Measurements from ENCODE around the gene MTMR1.

MTMR1 gene

GRCh38 chrX:150693725-150694574 is 754 bp downstream of the MTMR1 start:
- peak overlapping the region; percentile 63; the same call in 1 of the 2 replicates for H3K27ac ChIP-seq (ENCODE audit: low read length)
- no peaks in the 10 kb centered on the region for H3K27me3 ChIP-seq (replicated peaks; ENCODE audit: insufficient read depth, low read length)
- H3K36me3 ChIP-seq (replicated peaks; ENCODE audit: insufficient read depth, low read length), result no peaks in the 10 kb centered on the region
- H2AFZ ChIP-seq (ENCODE audit: low read length), result no peak overlapping the region
- H3K4me2 ChIP-seq (ENCODE audit: low read depth, low read length), result peak overlapping the region; percentile 54
- TF ChIP-seq EZH2phosphoT487 (IDR thresholded peaks at IDR 0.05; ENCODE audit: low read length) (no peak), EZH2 (optimal IDR thresholded peaks at IDR 0.05; ENCODE audit: low read depth, low read length) (no peak), CTCF (IDR thresholded peaks at IDR 0.05; ENCODE audit: low read length) (no peak)
- no peaks in the 10 kb centered on the region for H3K9me2 ChIP-seq (replicated peaks; ENCODE audit: insufficient read depth, low read length)
- H3K4me1 ChIP-seq (ENCODE audit: low read length), result peaks cover 23% of the 10 kb centered on the region
- no peaks in the 10 kb centered on the region for H3K9me3 ChIP-seq (replicated peaks; ENCODE audit: insufficient read depth, low read length)
- peak; percentile 87 for DNase-seq
- peak overlapping the region; percentile 55 for H3K4me3 ChIP-seq (ENCODE audit: low read length)
- H3K79me2 ChIP-seq (ENCODE audit: low read length), result peaks cover 44% of the 10 kb centered on the region
- H3K9ac ChIP-seq (ENCODE audit: low read length), result peak overlapping the region; percentile 37; the same call in 1 of the 2 replicates
- 0 out of 2 replicates have a peak, but pooled peaks cover under 1% of the 10 kb centered on the region for H4K20me1 ChIP-seq (ENCODE audit: insufficient read depth, low read length)
- peaks cover 5% of the 10 kb centered on the region for H3F3A ChIP-seq (ENCODE audit: insufficient read depth, low read length)

GRCh38 chrX:150694738-150695410 is 1.7 kb downstream of the MTMR1 start:
- H3K79me2 ChIP-seq (ENCODE audit: low read length), result peaks cover 54% of the 10 kb centered on the region
- H3K27ac ChIP-seq (ENCODE audit: low read length), result peak overlapping the region; percentile 63; the same call in 1 of the 2 replicates
- DNase-seq, result no peak
- H3K36me3 ChIP-seq (replicated peaks; ENCODE audit: insufficient read depth, low read length), result no peaks in the 10 kb centered on the region
- H3F3A ChIP-seq (ENCODE audit: insufficient read depth, low read length), result peaks cover 5% of the 10 kb centered on the region
- H3K27me3 ChIP-seq (replicated peaks; ENCODE audit: insufficient read depth, low read length), result no peaks in the 10 kb centered on the region
- H3K9ac ChIP-seq (ENCODE audit: low read length), result peak overlapping the region; percentile 37; the same call in 1 of the 2 replicates
- peak overlapping the region; percentile 55; the same call in 1 of the 2 replicates for H3K4me3 ChIP-seq (ENCODE audit: low read length)
- H3K4me2 ChIP-seq (ENCODE audit: low read depth, low read length), result peak overlapping the region; percentile 54; the same call in 1 of the 2 replicates
- H3K4me1 ChIP-seq (ENCODE audit: low read length), result peaks cover 23% of the 10 kb centered on the region
- H3K9me2 ChIP-seq (replicated peaks; ENCODE audit: insufficient read depth, low read length), result no peaks in the 10 kb centered on the region
- no peak overlapping the region for H2AFZ ChIP-seq (ENCODE audit: low read length)
- TF ChIP-seq CTCF (IDR thresholded peaks at IDR 0.05; ENCODE audit: low read length) (no peak), EZH2 (optimal IDR thresholded peaks at IDR 0.05; ENCODE audit: low read depth, low read length) (no peak), EZH2phosphoT487 (IDR thresholded peaks at IDR 0.05; ENCODE audit: low read length) (no peak)
- 0 out of 2 replicates have a peak, but pooled peaks cover 3% of the 10 kb centered on the region for H4K20me1 ChIP-seq (ENCODE audit: insufficient read depth, low read length)
- H3K9me3 ChIP-seq (replicated peaks; ENCODE audit: insufficient read depth, low read length), result no peaks in the 10 kb centered on the region

GRCh38 chrX:150696331-150696730 is 3.1 kb downstream of the MTMR1 start:
- Histone ChIP-seq H3K4me2 (ENCODE audit: low read depth, low read length) (no peak overlapping the region), H3K4me1 (ENCODE audit: low read length) (peaks cover 23% of the 10 kb centered on the region)
- TF ChIP-seq EZH2phosphoT487 (IDR thresholded peaks at IDR 0.05; ENCODE audit: low read length) (no peak), CTCF (IDR thresholded peaks at IDR 0.05; ENCODE audit: low read length) (no peak), EZH2 (optimal IDR thresholded peaks at IDR 0.05; ENCODE audit: low read depth, low read length) (no peak)

More at GRCh38 chrX:150696331-150696730, 3.1 kb downstream of the MTMR1 start:
- Histone ChIP-seq H2AFZ (ENCODE audit: low read length) (no peak overlapping the region), H3K27me3 (replicated peaks; ENCODE audit: insufficient read depth, low read length) (no peaks in the 10 kb centered on the region), H3K9me3 (replicated peaks; ENCODE audit: insufficient read depth, low read length) (no peaks in the 10 kb centered on the region), H3K9ac (ENCODE audit: low read length) (no peak overlapping the region), H3K79me2 (ENCODE audit: low read length) (peaks cover 68% of the 10 kb centered on the region), H3K36me3 (replicated peaks; ENCODE audit: insufficient read depth, low read length) (no peaks in the 10 kb centered on the region; the same call in 1 of the 2 replicates), H3F3A (ENCODE audit: insufficient read depth, low read length) (peaks cover 5% of the 10 kb centered on the region), H4K20me1 (ENCODE audit: insufficient read depth, low read length) (0 out of 2 replicates have a peak, but pooled peaks cover 3% of the 10 kb centered on the region), H3K9me2 (replicated peaks; ENCODE audit: insufficient read depth, low read length) (no peaks in the 10 kb centered on the region), H3K27ac (ENCODE audit: low read length) (no peak overlapping the region), H3K4me3 (ENCODE audit: low read length) (no peak overlapping the region)
- DNase-seq, result peak; percentile 32
